ENCODE results near the gene POLDIP3.
"Not testable (repeated sequence)": the region's sequence is repeated elsewhere in the genome, so short reads cannot be mapped to it uniquely, and the experiment has no call there.

Gene POLDIP3

GRCh38 chr22:42617155-42617983 is 2.7 kb upstream of the POLDIP3 start:
- DNase-seq, result no peak

DNA sequence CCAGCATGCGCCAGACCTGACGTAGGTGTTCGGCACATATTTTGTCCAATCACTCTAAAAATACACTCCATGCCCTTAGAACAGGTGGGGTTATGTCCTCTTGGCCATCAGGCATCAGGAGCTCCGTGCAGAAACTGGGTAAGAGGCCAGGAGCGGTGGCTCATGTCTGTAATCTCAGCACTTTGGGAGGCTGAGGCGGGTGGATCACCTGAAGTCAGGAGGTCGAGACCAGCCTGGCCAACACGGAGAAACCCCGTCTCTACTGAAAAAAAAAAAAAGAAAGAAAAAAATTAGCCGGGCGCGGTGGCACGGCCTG is 1.1 kb upstream of the POLDIP3 start:
- DNase-seq, result not testable (repeated sequence)

DNA sequence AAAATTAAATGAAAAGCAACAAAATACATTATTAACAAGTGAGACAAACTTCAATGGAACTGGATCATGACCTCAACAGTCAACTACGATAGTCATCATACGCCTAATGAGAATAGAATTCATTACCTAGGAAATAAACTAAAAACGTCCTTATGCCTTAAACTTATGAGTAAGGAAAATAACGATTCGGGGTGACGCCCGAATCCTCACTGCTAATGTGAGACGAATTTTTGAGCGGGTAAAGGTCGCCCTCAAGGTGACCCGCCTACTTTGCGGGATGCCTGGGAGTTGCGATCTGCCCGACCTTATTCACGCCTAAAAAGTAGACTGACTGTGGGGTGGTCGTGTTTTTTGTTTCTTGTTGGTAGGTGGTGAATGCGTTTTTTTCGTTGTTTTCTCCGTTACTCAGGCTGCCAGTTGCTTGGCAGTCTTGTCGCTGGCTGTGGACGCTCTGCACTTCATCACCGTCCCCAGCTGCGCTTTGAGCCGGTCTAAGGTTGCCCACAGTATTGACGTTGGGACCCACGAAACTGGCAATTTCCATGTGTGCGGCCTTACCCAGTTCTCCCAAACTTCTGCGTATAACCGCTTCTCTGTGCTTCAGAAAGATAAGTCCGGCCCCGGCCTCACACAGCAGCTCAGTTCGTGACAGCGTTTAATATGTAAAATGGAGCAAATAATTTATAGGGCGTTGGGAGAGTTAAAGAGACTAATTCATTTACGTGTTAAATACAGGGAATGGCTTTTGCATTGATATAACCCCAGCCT is 593 bp upstream of the POLDIP3 start:
- DNase-seq, result peak; percentile 89

DNA sequence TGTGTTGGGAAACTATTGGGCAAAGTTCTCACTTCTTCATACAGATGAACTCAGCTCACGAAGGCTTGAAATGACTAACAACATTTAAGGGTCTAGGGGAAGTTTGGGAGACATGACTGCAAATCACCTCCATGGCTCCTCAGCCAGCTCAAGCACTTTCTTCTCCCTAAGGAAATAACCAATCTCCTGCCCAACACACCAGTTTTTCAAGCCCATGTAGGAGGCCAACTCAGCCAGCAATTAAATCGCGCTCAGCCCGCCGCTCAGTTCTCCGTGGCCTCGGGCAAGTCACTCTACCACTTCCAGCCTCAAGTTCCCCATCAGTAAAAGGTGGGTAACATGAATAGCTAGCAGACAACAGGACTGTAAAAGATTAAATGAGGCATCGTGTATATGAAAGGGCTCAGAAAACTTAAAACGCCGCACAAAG is 796 bp downstream of the POLDIP3 start:
- no peak for DNase-seq

DNA sequence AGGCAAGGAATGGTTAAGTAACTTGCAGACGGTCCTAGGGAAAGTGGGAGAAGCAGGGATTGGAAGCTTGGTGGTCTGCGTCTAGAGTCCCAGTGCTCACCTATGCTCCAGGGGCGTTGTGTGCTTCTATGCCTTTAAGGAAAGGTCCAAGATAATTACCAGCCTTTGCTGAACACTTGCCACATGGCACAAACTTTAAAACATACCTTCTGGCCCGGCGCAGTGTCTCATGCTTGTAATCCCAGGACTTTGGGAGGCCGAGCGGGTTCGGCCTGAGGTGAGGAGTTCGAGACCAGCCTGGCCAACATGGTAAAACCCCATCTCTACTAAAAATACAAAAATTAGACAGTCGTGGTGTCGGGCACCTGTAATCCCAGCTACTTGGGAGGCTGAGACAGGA is 2.3 kb downstream of the POLDIP3 start:
- DNase-seq, result no peak

DNA sequence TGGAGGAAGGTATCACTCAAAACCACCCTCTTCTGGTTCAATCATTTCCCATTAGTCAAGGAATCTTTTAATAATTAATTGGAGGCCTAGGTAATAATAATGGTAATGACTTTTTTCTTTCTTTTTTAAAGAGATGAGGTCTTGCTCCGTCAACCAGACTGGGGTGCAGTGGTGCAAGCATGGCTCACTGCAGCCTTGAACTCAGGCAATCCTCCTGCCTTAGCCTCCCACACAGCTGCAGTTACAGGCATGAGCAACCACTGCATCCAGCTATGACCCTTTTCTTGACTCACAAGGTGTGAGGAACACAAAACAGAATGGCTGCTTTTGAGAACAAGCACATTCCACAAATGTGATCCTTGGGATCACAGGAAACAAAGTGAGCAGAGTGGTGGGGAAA is 3.6 kb downstream of the POLDIP3 start:
- no peak for DNase-seq

DNA sequence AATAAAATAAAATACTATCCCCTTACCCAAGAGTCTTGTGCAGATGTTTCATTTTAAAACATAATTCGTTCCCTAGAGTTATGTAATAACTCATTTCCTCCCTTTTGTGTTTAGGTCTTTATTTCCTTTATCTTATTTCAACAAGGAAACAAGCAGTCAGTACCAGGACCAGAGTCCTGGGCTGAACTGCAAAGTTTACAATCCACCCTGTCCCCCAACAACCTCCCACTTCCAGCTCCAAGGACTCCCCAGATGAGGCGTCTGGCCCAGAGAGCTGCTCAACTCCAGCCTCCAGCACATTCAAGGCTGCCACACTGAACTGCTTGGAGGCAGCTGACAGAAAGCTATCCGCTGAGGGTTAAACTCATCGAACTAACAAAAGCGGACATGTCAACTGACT is 4.5 kb downstream of the POLDIP3 start:
- DNase-seq, result no peak

DNA sequence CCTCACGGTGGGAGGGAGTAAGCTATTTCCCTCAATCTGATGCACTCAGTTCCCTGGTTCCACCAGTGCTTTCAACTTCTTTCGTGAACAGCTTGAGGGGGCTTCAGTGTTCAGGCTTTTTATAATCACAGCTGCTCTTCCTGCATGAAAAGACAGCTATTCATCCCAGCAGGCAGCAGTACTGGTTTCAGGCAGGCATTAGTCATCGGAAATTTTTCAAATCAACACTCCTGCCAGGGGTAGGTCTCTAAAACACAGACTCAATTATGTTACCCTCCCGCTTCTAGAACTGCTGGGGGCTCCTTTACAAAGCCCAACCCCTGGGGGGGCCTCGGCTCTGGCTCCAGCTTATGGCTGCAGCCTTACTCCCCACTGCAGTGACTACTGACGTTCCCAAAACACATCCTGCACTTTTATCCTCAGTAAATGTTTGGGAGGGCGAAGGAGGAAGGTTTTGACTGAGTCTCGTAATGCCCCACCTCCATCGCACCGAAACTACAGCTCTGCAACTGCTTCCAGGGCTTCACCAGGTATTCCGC is 5.8 kb downstream of the POLDIP3 start:
- no peak for DNase-seq

- DNase-seq, result no peak
Measured at GRCh38 chr22:42608136-42608822, 6.4 kb downstream of the POLDIP3 start.

DNA sequence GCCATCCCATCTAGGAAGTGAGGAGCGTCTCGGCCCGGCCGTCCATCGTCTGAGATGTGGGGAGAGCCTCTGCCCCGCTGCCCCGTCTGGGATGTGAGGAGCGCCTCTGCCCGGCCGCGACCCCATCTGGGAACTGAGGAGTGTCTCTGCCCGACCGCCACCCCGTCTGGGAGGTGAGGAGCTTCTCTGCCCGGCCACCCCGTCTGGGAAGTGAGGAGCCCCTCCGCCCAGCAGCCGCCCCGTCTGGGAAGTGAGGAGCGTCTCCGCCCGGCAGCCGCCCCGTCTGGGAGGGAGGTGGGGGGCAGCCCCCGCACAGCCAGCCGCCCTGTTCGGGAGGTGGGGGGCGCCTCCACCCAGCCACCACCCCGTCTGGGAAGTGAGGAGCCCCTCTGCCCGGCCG is 7.0 kb downstream of the POLDIP3 start:
- not testable (repeated sequence) for DNase-seq

GRCh38 chr22:42604403-42604802 is 10.3 kb downstream of the POLDIP3 start:
- no peak for DNase-seq

GRCh38 chr22:42603427-42603826 is 11.3 kb downstream of the POLDIP3 start:
- DNase-seq, result no peak

DNA sequence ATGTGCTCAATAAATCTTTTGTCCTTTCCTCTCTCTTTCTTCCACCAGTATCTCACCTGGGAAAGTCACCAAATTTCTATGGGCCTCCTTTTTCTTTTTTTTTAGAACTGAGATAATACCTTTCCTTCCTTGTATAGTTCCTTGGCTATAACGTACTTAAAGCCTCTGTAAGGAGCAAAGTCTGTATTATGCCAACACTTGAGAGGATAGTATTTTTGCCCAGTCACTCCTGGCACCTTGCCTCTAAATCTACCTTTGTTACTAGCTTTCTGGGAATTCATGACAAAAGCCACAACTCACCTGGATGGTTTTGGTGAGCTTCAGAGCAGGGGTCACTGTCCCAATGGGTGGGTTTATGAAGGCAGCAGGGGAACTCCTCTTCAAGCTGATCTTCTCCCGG is 12.2 kb downstream of the POLDIP3 start:
- DNase-seq, result no peak

DNA sequence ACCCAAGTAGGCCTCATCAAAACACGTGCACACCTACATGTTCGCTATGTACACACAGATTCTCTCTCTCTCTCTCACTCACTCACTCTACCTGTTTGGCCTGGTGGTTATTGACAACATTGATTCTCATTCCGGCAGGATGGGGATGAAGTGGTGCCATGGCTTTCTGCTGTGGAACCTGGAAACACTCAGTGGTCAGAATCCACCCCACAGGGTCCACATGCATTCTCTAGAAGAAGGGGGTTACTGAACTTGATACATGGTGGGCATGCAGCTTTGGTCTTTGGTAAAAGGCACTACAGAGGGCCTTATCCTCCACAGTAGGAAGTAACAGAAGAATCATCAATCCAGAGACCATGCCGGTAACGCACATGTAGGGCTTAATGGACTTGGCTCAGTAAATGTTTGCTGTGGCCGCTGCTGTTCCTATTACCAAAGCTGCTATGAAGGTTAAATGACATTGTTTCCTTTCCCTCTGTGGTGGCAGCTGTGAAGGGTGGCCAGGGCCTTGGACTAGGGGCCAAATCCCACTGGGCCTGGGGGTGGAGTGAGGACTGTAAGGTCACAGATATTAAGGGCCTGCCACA is 12.7 kb downstream of the POLDIP3 start:
- no peak for DNase-seq

GRCh38 chr22:42596863-42597530 is 17.7 kb downstream of the POLDIP3 start:
- DNase-seq, result no peak

DNA sequence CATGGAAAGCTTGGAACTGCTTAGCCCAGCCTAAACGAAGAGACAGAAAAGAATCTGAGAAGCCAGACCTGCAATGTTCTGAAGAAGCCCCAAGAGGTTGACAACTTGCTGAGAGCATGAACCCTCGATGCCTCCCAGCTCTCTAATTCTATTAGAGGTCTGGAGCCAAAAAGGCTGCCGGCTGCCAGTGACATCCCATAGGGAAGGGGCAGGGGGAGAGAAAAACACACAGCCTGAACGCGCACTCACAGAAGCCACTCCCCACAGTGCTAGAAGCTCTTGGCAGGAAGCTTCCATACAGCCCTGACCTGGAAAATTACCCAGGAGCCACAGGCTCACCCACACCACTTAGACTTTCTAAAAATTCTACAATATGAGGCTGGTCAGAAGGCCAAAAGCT is 18.3 kb downstream of the POLDIP3 start:
- DNase-seq, result no peak

DNA sequence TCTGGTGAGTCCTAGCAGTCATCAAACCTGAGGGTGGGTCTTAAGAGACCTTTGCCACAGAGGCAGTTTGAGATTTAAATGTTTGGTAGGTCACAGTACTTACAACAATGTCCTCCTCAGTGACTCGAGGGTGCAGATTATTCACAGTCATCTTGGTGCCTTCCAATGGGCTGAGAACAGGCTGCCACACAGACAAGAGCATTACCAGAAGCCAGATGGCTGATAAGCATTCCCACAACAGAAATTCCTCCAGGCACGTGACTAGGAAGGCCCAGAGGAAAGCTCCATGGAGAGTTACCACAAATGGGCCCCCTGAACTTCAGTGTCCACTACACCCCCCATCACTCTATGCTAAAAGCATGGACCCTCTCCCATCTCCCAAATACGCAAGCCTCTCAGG is 19.2 kb downstream of the POLDIP3 start:
- DNase-seq, result no peak

GRCh38 chr22:42591987-42592386 is 22.7 kb downstream of the POLDIP3 start:
- no peak for DNase-seq

GRCh38 chr22:42587588-42588175 is 27.0 kb downstream of the POLDIP3 start:
- DNase-seq, result no peak

GRCh38 chr22:42586381-42586780 is 28.3 kb downstream of the POLDIP3 start:
- DNase-seq, result no peak

- DNase-seq, result no peak
Measured at GRCh38 chr22:42585096-42585495, 29.6 kb downstream of the POLDIP3 start.

GRCh38 chr22:42584364-42584940 is 30.2 kb downstream of the POLDIP3 start:
- DNase-seq, result no peak
